ENCODE data around the gene NTHL1.
"Not testable (repeated sequence)": the region's sequence is repeated elsewhere in the genome, so short reads cannot be mapped to it uniquely, and the experiment has no call there.

The NTHL1 gene

DNA sequence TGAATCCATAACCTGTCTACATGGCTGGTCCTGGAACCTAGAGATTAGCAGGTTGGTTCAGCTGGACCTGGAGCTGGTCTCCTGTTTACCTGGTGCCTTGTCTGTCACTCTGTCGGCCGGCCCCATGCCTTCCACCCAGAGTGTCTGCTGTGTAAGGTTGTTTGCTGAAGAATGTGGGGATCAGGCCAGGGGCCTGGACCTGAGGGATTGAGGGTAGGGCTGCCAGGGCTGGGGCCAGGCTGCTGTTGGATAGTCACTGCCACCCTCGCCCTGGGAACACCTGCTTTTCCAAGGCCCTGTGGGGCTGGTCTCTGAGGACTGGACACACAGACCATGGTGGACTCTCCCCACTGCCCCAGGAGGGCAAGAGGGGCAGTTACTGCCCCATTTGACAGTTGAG, 19.5 kb downstream of the NTHL1 start:
- no peak for DNase-seq (ENCODE audit: low spot score)

DNA sequence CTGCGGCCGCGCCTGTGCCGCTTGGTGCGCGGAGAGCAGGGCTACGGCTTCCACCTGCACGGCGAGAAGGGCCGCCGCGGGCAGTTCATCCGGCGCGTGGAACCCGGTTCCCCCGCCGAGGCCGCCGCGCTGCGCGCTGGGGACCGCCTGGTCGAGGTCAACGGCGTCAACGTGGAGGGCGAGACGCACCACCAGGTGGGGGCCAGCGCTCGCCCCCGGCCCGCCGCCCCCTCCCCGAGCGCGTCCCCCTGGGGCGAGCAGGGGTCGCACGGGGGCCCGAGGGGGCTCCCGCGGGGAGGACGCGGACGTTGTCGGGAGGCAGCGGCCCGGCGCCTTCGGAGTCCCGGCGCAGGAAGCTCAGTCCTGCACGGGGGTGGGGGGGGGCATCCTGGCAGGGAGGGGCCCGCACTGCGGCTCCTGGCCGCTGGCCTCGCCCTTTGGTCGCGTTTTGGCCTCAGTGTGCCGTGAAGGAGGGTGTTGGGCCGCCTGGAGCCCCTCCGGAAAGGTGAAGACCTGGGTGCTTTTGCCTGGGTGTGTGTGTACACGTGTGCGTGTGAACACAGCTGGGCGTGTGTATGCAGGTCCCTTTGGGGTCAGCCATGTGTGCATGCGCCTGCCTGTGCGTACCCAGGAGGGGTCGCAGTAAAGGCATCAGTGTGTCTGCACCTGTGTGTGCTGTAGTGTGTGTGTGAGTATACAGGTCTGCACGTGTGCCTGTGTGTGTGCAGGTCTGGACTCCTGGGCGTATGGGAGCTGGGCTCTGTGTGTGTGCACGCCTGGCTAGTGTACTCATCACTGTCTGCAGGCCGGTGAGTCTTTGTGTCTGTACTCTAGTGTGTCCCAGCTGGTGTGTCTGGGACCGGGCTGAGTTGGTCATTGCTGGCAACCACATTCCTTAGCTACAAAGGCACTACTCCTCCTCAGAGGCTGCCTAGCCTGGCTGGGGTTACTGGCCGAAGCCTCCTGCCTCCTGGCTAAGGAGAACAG, 20.3 kb downstream of the NTHL1 start:
- peak; percentile 65 for DNase-seq (ENCODE audit: low spot score)

DNA sequence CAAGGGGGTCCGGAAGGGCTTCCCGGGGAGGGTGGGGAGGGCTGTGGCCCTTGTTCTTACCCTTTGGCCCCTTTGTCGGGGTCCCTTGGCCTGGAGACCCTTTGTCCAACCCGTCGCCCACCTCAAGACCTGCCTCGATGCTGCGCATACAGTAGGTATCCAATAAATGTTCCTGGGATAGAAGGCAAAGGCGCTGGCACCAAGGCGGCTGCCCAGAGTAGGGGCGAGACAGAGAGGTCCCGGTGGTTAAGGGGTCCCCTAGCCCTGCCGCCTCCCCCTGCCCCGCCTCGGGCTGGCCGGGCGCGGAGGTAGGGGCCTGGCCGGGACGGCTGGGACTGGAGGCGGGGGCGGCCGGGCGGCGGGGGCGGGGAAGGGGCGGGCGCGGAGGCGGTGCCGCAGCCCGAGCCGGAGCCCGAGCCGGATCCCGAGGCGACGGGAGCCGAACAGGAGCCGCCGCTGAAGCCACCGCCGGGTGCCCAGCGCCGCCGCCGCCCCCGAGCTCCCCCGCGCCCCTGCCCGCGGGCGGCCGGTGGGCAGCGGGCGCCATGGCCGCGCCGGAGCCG, 21.1 kb downstream of the NTHL1 start, which contains the start of gene NHERF2:
Gene NHERF2 (plus strand): TSS at position 442 of the 563 bp plus-strand sequence. CDS start 104 bp downstream, at position 546.
- no peak for DNase-seq (ENCODE audit: low spot score)

DNA sequence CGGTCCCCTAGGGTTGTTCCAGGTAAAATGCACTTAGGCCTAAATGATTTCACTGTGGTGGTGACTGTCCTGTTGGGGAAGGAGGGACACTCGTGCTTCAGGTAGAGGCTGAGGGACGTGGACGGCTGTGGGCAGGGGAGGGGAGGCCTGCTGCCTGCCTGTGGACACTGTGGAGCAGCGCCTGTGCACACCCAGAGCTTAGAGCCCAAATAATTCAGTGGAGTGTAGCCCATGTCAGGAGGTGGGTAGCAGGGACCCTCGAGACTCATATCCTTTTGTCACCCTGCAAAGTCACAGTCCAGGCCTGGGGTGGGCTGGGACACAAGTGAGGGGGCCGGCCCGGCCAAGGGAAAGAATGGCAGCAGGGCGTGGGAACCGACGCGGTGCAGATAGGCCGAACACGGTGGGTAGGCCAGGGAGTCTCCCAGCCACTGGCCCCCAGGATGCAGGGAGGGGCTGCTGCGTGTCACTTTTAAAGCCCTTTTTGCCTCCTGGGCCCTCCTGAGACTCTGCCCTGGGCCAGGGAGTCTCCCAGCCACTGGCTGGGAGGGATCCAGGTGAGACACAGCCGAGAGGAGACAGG, 21.7 kb downstream of the NTHL1 start:
- no peak for DNase-seq (ENCODE audit: low spot score)

DNA sequence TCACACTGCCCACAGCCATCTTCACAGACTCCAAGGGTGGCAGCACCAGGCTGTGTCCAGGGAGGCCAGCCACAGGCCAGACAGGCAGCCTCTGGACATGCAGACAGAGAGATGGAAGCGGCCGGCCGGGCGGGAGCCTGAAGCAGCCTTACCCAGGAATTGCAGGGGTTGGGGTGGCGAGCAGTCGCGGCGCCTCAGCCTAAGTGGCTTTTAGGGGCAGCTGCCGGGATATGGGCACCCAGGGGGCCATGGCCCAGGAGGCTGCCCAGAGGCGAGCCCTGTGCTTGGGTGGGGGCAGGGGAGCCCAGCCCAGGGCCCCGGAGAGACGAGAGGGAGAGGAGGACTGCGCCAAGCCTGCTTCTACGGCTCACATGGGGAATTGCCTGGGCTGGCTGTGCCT, 22.4 kb downstream of the NTHL1 start:
- no peak for DNase-seq (ENCODE audit: low spot score)

DNA sequence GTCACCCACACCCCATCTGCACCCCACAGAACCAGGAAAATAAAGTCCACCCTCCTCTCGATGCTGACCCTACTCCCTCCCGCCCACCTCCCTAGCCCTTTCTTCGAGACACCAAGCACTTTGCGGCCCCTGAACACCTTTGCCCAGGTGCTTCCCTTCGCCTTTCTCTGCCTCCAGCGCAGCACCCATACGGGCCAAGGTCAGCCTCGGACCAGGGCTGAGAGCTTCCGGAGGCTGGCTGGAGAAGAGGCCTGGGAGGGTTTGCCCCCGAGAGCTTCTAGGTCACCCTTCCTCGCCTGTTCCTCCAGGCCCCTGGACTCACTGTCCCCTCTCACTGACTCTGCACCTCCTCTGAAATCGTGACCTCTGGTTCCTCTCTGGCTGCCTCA, 23.6 kb downstream of the NTHL1 start:
- DNase-seq (ENCODE audit: low spot score) = no peak

DNA sequence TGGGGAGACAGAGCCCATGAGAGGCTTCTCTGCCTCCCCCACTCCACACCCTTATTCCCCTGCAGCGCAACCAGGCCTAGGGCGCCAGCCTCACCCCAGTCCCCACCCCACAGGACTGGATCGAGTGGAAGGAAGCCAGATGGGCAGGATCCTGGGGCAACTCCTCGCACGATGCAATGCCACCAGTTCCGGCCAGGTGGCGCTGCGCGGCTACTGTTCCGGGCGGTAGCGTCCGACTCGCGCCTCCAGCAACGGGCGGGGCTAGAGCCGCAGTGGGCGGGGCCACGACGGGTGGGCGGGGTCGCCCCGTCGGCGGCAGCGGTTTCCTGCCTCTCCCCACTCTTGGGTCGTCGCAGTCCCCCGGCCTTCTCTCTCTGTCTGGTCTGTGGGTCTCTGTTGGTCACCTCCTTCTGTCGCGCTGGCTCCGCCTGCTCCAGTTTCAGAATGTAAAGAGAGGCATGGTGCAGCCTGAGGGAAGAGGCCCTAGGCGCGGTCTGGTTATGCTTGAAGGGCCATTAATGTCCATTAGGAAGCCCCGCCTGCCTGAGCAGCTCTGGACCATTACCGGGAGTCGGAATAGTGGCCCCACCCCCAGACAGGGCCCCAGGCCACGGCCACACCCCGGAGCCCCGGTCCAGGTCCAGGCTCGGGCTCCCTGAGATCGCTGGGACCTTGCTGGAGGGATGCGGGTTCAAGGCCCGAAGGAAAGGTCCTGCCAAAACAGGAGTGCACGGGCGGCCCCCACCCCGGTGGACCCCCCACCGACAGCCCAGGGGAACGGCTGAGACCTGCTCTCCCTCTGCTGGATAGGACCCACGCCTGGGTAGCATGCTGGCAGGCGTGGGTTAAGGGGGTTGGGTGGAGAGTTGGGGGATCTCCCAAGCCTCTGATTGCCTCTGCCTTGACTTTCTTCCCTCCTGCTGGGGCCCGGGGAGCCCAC, 24.3 kb downstream of the NTHL1 start:
- peak; percentile 89 for DNase-seq (ENCODE audit: low spot score)

DNA sequence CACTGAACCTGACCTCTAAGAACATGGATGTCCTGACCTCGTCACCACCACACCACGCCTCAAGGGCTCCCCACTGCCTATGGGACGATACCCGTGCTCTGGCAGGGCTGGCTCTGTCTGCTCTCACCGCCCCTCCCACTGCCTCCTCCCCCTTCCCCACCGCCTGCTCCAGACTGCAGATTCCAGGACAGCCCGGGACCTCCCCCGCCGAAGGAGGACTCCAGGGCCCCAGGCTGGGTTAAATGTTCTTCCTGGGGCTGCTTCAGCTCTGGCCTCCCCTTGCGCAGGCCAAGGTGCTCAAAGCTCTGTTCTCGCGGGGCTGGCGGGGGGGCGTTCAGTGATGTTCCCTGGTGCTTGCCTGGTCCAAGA, 24.9 kb downstream of the NTHL1 start:
- DNase-seq (ENCODE audit: low spot score) = no peak

DNA sequence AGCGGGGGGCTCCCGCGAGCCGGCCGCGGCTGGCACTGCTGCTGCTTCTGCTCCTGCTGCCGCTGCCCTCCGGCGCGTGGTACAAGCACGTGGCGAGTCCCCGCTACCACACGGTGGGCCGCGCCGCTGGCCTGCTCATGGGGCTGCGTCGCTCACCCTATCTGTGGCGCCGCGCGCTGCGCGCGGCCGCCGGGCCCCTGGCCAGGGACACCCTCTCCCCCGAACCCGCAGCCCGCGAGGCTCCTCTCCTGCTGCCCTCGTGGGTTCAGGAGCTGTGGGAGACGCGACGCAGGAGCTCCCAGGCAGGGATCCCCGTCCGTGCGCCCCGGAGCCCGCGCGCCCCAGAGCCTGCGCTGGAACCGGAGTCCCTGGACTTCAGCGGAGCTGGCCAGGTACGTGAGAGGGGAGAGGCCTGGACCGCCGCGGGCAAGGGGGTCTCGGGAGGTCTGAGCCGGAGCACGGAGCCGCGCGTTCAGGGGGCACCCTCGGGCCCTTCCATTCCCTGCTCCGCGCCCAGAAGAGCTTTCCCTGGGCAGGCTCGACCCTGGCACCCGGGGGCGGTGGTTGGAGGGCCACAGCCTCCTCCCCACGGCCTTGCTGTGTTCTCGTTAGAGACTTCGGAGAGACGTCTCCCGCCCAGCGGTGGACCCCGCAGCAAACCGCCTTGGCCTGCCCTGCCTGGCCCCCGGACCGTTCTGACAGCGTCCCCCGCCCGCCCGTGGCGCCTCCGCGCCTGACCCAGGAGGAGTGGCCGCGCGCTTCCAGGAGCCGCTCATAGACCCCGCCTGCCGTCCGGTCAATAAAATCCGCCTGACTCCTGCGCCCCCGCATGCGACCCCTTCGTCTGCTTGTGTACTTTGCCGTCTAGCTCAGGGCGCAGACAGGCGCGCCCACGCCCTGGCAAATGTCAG, 27.5 kb downstream of the NTHL1 start:
- no peak for DNase-seq (ENCODE audit: low spot score)

DNA sequence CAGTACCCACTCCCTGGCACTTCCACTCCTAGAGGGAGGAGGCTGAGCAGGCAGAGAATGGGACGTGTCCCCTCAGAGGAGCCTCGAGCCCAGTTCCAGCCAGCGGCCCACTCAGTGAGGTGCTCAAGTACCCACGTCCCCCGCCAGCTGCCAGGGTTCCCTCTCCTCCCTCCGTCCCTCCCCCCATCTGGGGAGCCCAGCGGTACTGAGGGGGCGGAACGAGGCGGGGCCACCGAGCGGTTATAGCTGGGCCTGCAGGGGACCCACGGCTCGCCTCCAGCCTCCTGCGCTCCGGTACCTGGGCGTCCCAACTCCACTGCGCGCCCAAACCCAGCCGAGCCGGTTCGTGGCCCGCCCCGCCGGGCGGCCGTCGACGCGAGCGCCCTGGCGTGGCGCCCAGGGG, 28.1 kb downstream of the NTHL1 start, which contains the start of gene NPW:
Gene NPW (plus strand): TSS at position 268 of the 403 bp plus-strand sequence.
- no peak for DNase-seq (ENCODE audit: low spot score)

DNA sequence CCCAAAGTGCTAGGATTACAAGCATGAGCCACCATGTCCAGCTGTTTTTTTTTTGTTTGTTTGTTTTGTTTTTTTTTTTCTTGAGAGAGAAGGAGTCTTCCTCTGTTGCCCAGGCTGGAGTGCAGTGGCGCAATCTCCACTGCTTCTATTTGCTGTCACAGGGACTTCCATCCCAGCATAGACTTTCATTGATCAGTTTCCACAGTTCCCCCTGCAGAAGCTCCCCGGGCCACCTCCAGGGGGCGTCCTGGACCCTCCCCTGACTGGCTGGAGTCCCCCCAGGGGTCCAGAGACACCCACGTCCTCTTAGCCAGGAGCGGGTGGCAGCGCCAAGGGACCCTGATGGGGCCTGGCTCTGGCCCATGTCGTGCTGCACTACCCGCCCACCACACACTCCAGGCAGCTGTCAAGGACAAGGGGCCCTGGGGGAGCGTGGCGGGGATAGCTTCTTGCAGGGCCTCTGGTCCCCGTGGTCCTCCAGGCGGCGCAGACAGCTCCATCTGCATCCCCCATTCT, 31.2 kb downstream of the NTHL1 start:
- no peak for DNase-seq (ENCODE audit: low spot score)

DNA sequence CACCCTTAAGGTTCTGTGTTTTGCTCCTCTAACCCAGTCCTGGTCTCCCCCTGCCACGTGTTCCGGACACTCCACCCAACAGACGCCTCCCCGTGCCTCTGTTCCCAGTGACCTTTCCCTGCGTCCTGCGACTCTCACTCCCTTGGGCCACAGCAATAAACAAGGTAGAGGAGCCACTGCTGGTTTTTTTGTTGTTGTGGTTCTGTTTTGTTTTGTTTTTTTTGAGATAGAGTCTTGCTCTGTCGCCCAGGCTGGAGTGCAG, 31.8 kb downstream of the NTHL1 start:
- no peak for DNase-seq (ENCODE audit: low spot score)

DNA sequence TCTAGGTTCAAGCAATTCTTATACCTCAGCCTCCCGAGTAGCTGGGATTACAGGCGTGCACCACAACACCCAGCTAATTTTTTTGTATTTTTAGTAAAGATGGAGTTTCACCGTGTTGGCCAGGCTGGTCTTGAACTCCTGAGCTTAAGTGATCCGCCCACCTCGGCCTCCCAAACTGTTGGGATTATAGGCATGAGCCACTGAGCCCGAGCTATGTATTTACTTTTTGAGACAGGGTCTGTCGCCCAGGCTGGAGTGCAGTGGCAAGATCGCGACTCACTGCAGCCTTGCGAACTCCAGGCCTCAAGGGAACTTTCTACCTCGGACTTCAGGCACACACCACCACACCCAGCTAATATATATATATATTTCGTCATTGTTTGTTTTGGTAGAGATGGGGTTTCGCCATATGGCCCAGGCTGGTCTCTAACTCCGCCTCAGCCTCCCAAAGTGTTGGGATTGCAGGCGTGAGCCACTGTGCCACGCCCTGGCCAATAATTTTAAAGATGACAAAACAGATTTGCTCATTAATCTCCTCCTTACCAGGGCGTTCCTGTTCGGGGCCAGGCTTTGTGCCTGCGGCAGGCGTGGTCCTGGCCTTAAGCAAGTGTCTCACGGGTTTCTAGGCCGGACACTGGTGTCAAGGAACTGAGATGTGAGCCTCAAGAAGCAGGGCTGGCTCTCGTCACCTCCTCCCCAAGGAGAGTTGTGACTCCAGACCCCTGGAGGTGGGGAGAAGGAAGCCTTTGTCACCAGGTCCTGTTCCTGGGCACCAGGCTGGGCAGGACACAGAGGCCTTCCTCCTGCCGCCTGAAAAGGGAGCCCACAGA, 32.3 kb downstream of the NTHL1 start:
- no peak for DNase-seq (ENCODE audit: low spot score)

DNA sequence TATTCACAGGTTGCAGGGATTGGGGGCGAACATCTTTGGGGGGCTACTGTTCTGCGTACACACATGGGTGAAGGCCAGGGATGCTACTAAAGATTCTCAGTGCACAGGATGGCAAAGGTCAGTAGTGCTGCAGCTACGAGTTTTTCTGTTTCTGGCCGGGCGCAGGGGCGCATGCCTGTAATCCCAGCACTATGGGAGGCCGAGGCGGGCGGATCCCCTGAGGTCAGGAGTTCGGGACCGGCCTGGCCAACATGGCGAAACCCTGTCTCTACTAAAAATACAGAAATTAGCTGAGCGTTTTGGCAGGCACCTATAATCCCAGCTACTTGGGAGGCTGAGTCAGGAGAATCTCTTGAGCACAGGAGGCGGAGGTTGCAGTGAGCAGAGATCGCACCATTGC, 34.1 kb downstream of the NTHL1 start:
- DNase-seq (ENCODE audit: low spot score) = no peak

DNA sequence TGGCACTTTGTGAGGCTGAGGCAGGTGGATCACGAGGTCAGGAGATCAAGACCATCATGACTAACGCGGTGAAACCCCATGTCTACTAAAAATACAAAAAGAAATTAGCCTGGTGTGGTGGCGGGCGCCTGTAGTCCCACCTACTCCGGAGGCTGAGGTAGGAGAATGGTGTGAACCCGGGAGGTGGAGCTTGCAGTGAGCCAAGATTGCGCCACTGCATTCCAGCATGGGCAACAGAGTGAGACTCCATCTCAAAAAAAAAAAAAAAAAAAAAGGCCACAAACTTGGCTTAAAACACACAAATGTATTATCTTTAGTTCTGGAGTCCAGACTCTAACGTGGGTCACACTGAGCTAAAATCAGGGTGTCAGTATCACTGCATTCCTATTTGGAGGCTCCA, 35.9 kb downstream of the NTHL1 start:
- not testable (repeated sequence) for DNase-seq (ENCODE audit: low spot score)

DNA sequence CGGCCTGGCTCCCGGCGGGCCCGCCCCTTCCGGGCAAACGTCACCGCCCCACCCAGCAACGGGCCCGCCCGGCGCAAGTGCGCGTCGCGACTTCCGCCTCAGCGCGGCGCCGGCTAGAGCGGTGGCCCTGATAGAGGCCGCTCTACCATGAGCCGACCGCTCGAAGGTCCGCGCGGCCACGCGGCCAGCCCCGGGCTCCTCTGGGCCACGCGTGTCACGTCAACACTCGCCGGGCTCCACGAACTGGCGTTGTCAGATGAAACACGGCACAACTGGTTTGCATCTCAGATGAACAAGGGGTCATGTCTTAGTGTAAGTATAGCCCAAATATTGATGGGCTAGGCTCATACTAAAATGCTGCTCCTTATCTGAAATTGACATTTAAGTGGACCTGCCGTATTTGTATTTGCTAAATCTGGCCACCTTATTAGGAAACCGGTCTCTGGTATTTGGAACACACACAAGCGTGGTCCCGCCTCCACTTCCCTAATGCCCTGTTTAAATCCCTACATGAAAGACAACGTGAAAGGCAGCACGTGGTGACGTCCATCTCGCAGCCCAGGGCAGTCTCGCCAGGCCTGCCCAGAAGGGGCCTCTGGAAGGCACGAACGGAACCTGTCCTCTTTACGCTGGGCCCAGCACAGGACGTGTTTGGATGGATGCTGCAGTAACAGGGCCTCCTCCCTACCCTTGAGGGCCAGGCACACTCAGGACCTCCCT, 37.7 kb downstream of the NTHL1 start, which contains the start of gene ZNF598:
Gene ZNF598 (minus strand): TSS at position 31 of the 720 bp plus-strand sequence.
- peak; percentile 83 for DNase-seq (ENCODE audit: low spot score)

DNA sequence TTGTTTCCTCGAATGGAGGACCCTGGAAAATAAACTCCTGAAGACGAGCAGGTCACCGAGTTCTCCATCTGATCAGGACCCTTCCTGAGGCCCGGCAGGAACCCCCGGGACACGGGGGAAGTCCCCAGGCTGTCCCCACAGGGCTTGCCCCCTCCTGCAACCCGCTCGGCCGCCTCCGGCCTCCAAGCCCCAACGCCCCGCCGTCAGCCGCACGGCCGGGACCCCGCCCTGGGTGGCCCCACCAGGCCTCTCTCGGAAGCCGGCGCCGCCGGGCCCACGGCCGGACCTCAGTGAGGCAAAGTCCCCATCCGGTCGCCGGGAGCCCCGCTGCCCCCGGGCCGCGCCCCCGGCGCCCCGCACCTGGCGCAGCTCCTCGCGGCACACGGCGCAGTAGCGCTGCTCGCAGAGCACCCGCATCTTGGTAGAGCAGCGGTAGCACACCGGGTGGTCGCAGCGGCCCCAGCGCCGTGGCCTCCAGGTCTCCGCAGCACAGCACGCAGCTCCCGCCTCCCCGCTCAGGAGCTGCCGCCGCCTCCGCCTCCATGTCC, 38.4 kb downstream of the NTHL1 start:
- DNase-seq (ENCODE audit: low spot score) = no peak

DNA sequence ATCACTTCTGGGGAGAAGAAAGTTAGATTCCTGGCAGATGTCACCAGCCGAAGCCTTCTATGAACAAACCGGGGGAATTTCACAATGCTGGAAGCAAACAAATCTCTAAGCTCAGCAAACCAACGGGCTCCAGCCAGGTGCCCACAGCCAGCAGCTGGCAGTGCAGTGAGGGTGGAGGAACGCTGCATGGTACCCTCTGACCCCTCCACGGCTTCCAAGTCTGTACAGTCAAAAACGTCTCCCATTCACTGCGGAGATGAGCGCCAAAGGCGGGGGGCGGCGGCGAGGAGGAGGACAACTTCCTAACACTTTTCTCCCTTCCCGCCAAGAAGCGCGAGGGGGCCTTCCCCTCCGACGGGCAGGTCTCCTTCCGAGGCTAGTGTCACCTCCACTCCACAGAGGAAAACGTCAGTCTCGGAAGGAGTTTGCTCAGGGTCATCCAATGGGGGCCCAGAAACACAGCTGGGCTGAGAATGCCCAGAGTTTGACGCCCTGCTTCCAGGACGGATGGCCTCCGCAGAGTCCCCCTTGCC, 38.9 kb downstream of the NTHL1 start:
- no peak for DNase-seq (ENCODE audit: low spot score)
